Tibial nerve (tissue), 4 donors: Measurements from ENCODE around the gene EPSTI1. TPM values are rescaled to one million over a fixed set of nuclear protein-coding genes. Genes with fewer than 3 reads are reported as not detected.

ENCODE experiments used
- DNase-seq, 2 donors: peaks; one replicate each; pipeline ENCODE4 v3.0.0-alpha.2; 2019; ENCODE audit warnings: low spot score in 2 of 2
- H3K27ac ChIP-seq, 4 donors: fragments of 200-600 bp; sonication (generic) in 3 of 4; one replicate each; pipeline ENCODE4 v1.5.1; 2017 to 2019; ENCODE audit warnings: mild to moderate bottlenecking in 1 of 4
- H3K27me3 ChIP-seq, 2 donors: fragments of 200-600 bp; sonication (generic) in 1 of 2; one replicate each; pipeline versions ENCODE4 v1.5.1 to v1.6.0; 2017 to 2019
- H3K36me3 ChIP-seq, 3 donors: fragments of 200-600 bp; sonication (generic); one replicate each; pipeline ENCODE4 v1.5.1; 2018 to 2019
- H3K4me1 ChIP-seq, 4 donors: fragments of 200-600 bp; sonication (generic) in 3 of 4; one replicate each; pipeline ENCODE4 v1.5.1; 2017 to 2019
- H3K4me3 ChIP-seq, 4 donors: fragments of 200-600 bp; sonication (generic) in 3 of 4; one replicate each; pipeline ENCODE4 v1.5.1; 2017 to 2019; ENCODE audit warnings: mild to moderate bottlenecking in 1 of 4, moderate library complexity in 1 of 4
- H3K9me3 ChIP-seq, 4 donors: fragments of 200-600 bp; sonication (generic) in 3 of 4; one replicate each; pipeline ENCODE4 v1.5.1; 2017 to 2019
- CTCF ChIP-seq, 5 experiments: fragments of 200-600 bp in 3 of 5; fragments of 450-650 bp in 2 of 5; sonication (generic) in 3 of 5; IDR thresholded peaks; one replicate each; pipeline ENCODE4 v1.5.1; 2016 to 2019; ENCODE audit warnings: antibody characterized with exemption in 5 of 5, mild to moderate bottlenecking in 3 of 5, moderate library complexity in 2 of 5
- EP300 ChIP-seq, 2 donors: sonication (generic); formaldehyde crosslinking; IDR thresholded peaks; one replicate each; pipeline ENCODE4 v1.6.1; 2017; ENCODE audit warnings: antibody characterized with exemption in 2 of 2, mild to moderate bottlenecking in 1 of 2
- POLR2A ChIP-seq, 2 donors: fragments of 450-650 bp; IDR thresholded peaks; one replicate each; pipeline ENCODE4 v1.6.1; 2017; ENCODE audit warnings: antibody characterized with exemption in 2 of 2, mild to moderate bottlenecking in 2 of 2, moderate library complexity in 2 of 2
- WGBS, 2 donors: methylation state at CpG; one replicate each; pipeline ENCODE4 v1.1.5; 2018; 5-methylcytosine and 5-hydroxymethylcytosine counted together
- total RNA-seq, 4 donors: library from RNA; depleted of rRNA; stranded (reverse); fragments of >200 nt; gene quantifications; one replicate each; pipeline ENCODE4 v1.1.0, GENCODE V29; 2016

EPSTI1 gene
- total RNA-seq, 4 donors from 2014 or later: 1.4 to 16.8 (median 3.3) TPM

- H3K27me3 ChIP-seq: no peaks in the 10 kb centered on the region
- no peaks in the 10 kb centered on the region for H3K36me3 ChIP-seq
- no peak overlapping the region for H3K27ac ChIP-seq
- no peak overlapping the region for H3K4me3 ChIP-seq
- H3K9me3 ChIP-seq: no peaks in the 10 kb centered on the region
- no peaks in the 10 kb centered on the region for H3K4me1 ChIP-seq
- WGBS, 2 donors: 93 to 97% methylated on average over 3 of the region's 3 CpGs
- TF ChIP-seq POLR2A (IDR thresholded peaks at IDR 0.05) (no peak), EP300 (IDR thresholded peaks at IDR 0.05) (no peak), CTCF (IDR thresholded peaks at IDR 0.05) (no peak)
- no peak for DNase-seq
Measured at GRCh38 chr13:42852136-42852535, 139.9 kb downstream of the EPSTI1 start.

GRCh38 chr13:42849200-42849599 is 142.8 kb downstream of the EPSTI1 start:
- TF ChIP-seq POLR2A (IDR thresholded peaks at IDR 0.05) (no peak), EP300 (IDR thresholded peaks at IDR 0.05) (no peak), CTCF (IDR thresholded peaks at IDR 0.05) (no peak)
- Histone ChIP-seq H3K4me3 (no peak overlapping the region), H3K27me3 (no peaks in the 10 kb centered on the region), H3K36me3 (no peaks in the 10 kb centered on the region), H3K9me3 (no peaks in the 10 kb centered on the region), H3K27ac (no peak overlapping the region), H3K4me1 (no peaks in the 10 kb centered on the region)
- no peak for DNase-seq
- 95% methylated on average over 2 of the region's 2 CpGs for WGBS, 2 donors

GRCh38 chr13:42847891-42848663 is 144.0 kb downstream of the EPSTI1 start:
- H3K36me3 ChIP-seq: no peaks in the 10 kb centered on the region

GRCh38 chr13:42836930-42837690 is 154.9 kb downstream of the EPSTI1 start:
- no peak for DNase-seq
- H3K27ac ChIP-seq: no peak overlapping the region
- H3K4me3 ChIP-seq: no peak overlapping the region
- 51 to 56% methylated on average over 10 of the region's 10 CpGs for WGBS, 2 donors
- H3K27me3 ChIP-seq: no peaks in the 10 kb centered on the region
- TF ChIP-seq CTCF (IDR thresholded peaks at IDR 0.05): no peak
- no peak for TF ChIP-seq POLR2A (IDR thresholded peaks at IDR 0.05)
- no peak for TF ChIP-seq EP300 (IDR thresholded peaks at IDR 0.05)
- H3K9me3 ChIP-seq: no peaks in the 10 kb centered on the region
- no peaks in the 10 kb centered on the region for H3K36me3 ChIP-seq
- no peaks in the 10 kb centered on the region for H3K4me1 ChIP-seq

More at GRCh38 chr13:42847891-42848663, 144.0 kb downstream of the EPSTI1 start:
- TF ChIP-seq EP300 (IDR thresholded peaks at IDR 0.05): no peak
- TF ChIP-seq POLR2A (IDR thresholded peaks at IDR 0.05): no peak
- TF ChIP-seq CTCF (IDR thresholded peaks at IDR 0.05): no peak
- DNase-seq: no peak
- H3K27ac ChIP-seq: no peak overlapping the region
- H3K4me3 ChIP-seq: no peak overlapping the region
- 30% methylated on average over 3 of the region's 3 CpGs for WGBS, 2 donors
- no peaks in the 10 kb centered on the region for H3K9me3 ChIP-seq
- H3K27me3 ChIP-seq: no peaks in the 10 kb centered on the region
- no peaks in the 10 kb centered on the region for H3K4me1 ChIP-seq

Other genes with a start within 250 kb of the EPSTI1 start
- gene FAM216B, start 210.7 kb downstream of the EPSTI1 start, total RNA-seq: not detected
- gene DNAJC15, start 31.3 kb upstream of the EPSTI1 start, total RNA-seq: 1 to 10 TPM; 3.7 to 9.2 (median 5.7) TPM